Stomach (tissue), 4 donors: Measurements from ENCODE around the gene GTPBP2.

Experiments used
- POLR2AphosphoS5 ChIP-seq, 3 donors: sonication (generic); formaldehyde crosslinking; IDR thresholded peaks; one replicate each; pipeline ENCODE4 v1.6.1; 2016; ENCODE audit warnings: antibody characterized with exemption in 3 of 3
- TF ChIP-seq, protein P1 (sequence below), 7 experiments: fragments of 450-650 bp in 4 of 7; fragments of 200-600 bp in 3 of 7; sonication (generic) in 3 of 7; IDR thresholded peaks; one replicate each; pipeline ENCODE4 v1.5.1; 2016 to 2019; ENCODE audit warnings: antibody characterized with exemption in 7 of 7, control low read depth in 2 of 7, mild to moderate bottlenecking in 1 of 7

DNA sequence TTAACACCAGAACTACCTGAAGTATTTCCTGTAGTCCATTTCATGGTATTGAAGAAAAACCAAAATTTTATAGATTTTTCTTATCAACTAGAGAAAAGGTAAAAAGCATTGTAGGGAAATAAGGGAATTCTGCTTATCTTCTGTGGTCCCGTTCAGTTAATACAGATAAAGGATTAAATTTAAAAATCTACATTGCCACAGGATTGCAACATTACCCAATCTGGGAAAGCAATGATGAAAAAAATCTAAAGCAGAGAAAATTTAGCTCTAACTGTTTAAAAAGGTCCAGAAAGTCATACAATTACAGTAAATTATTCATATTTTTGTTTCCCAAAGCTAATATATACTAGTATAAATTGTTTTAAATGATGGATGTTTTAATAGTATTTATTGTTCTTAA is 35.1 kb downstream of the GTPBP2 start:
- TF ChIP-seq, protein P1, sequence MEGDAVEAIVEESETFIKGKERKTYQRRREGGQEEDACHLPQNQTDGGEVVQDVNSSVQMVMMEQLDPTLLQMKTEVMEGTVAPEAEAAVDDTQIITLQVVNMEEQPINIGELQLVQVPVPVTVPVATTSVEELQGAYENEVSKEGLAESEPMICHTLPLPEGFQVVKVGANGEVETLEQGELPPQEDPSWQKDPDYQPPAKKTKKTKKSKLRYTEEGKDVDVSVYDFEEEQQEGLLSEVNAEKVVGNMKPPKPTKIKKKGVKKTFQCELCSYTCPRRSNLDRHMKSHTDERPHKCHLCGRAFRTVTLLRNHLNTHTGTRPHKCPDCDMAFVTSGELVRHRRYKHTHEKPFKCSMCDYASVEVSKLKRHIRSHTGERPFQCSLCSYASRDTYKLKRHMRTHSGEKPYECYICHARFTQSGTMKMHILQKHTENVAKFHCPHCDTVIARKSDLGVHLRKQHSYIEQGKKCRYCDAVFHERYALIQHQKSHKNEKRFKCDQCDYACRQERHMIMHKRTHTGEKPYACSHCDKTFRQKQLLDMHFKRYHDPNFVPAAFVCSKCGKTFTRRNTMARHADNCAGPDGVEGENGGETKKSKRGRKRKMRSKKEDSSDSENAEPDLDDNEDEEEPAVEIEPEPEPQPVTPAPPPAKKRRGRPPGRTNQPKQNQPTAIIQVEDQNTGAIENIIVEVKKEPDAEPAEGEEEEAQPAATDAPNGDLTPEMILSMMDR (IDR thresholded peaks at IDR 0.05): no peak
- no peak for TF ChIP-seq POLR2AphosphoS5 (IDR thresholded peaks at IDR 0.05)
